Stimulated activated CD8-positive, alpha-beta memory T cell treated with anti-CD3 and anti-CD28 coated beads, Interleukin-4, amount 100 ng/mL, for 1 hour (primary cell): Measurements from ENCODE around the gene SELENOI.
"Not testable (repeated sequence)": the region's sequence is repeated elsewhere in the genome, so short reads cannot be mapped to it uniquely, and the experiment has no call there.

Experiments
- DNase-seq, 2 donors: peaks; one replicate each; pipeline ENCODE4 v3.0.0-alpha.2; 2020; ENCODE audit warnings: low read depth in 2 of 2, low spot score in 1 of 2

The SELENOI gene

GRCh38 chr2:26356771-26357170 is 10.8 kb downstream of the SELENOI start:
- DNase-seq: no peak

GRCh38 chr2:26359886-26360473 is 14.0 kb downstream of the SELENOI start:
- no peak for DNase-seq

GRCh38 chr2:26363323-26363722 is 17.4 kb downstream of the SELENOI start:
- DNase-seq: no peak

GRCh38 chr2:26363958-26364357 is 18.0 kb downstream of the SELENOI start:
- no peak for DNase-seq

- no peak for DNase-seq
These were observed 18.7 kb downstream of the SELENOI start for GRCh38 chr2:26364669-26365068.

GRCh38 chr2:26366957-26367356 is 21.0 kb downstream of the SELENOI start:
- DNase-seq: no peak

GRCh38 chr2:26369664-26370063 is 23.7 kb downstream of the SELENOI start:
- DNase-seq: not testable (repeated sequence)

- DNase-seq: not testable (repeated sequence)
These were observed 25.0 kb downstream of the SELENOI start for GRCh38 chr2:26370909-26371308.

GRCh38 chr2:26376799-26377198 is 30.9 kb downstream of the SELENOI start:
- DNase-seq: no peak

- no peak for DNase-seq
These were observed 34.3 kb downstream of the SELENOI start for GRCh38 chr2:26380281-26380680.

GRCh38 chr2:26382564-26382963 is 36.6 kb downstream of the SELENOI start:
- DNase-seq: no peak

GRCh38 chr2:26384183-26384582 is 38.2 kb downstream of the SELENOI start:
- DNase-seq: no peak

GRCh38 chr2:26384597-26384996 is 38.7 kb downstream of the SELENOI start:
- no peak for DNase-seq

GRCh38 chr2:26387189-26387588 is 41.2 kb downstream of the SELENOI start:
- no peak for DNase-seq

GRCh38 chr2:26394694-26395093 is 48.8 kb downstream of the SELENOI start:
- DNase-seq: no peak

- DNase-seq: no peak
These were observed 49.5 kb downstream of the SELENOI start for GRCh38 chr2:26395394-26395793.

- DNase-seq: no peak
These were observed 50.9 kb downstream of the SELENOI start for GRCh38 chr2:26396734-26397298.

GRCh38 chr2:26399771-26400376 is 53.9 kb downstream of the SELENOI start:
- DNase-seq: no peak

- DNase-seq: no peak
These were observed 54.8 kb downstream of the SELENOI start for GRCh38 chr2:26400723-26401122.

GRCh38 chr2:26401739-26402541 is 56.0 kb downstream of the SELENOI start, which contains the start of gene DRC1:
Gene DRC1 (plus strand): TSS chr2:26401920. CDS start chr2:26401990, 70 bp downstream.
- no peak for DNase-seq

GRCh38 chr2:26407526-26407925 is 61.6 kb downstream of the SELENOI start:
- no peak for DNase-seq

- DNase-seq: no peak
These were observed 63.8 kb downstream of the SELENOI start for GRCh38 chr2:26409785-26410184.
